ENCODE measurements around the gene GTF3C1. TPM values are rescaled to one million over a fixed set of nuclear protein-coding genes. Genes with fewer than 3 reads are reported as not detected.

GTF3C1 gene
- total RNA-seq, 1 donor, result 59.0 TPM

DNA sequence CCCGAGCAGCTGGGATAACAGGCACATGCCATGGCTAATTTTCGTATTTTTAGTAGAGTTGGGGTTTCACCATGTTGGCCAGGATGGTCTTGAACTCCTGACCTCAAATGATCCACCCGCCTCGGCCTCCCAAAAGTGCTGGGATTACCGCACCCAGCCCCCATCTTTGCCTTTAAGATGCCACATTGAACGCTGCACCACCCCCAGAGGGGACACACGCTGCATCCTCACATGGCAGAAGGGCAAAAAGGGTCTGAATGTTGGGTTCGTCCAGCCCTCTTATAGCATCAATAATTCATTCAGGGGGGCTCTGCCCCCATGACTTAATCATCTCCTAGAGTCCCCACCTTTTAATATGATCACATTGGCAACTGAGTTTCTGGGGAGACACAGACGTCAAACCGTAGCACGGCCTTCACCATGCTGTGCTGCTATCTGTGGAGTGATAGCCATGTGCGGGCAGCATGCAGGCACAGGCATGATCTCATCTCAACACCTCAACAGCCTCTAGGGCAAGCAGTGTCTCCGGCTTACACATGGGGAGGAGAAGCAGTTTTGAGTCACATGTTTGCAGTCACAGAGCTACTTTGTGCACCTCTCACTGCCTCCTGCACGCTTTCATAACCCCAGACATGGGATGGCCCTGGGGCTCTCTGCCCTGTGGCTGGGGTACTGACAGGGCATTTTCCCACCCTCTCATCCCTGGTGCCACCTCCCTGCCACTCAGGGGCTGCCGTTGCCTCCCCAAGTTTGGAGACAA is 117.8 kb downstream of the GTF3C1 start:
- Histone ChIP-seq H3K4me2 (ENCODE audit: insufficient read depth, low read length) (peak overlapping the region; percentile 26), H2AFZ (ENCODE audit: low read length) (peak overlapping the region; percentile 73), H3K79me2 (ENCODE audit: insufficient read depth, low read length) (no peaks in the 10 kb centered on the region), H3K36me3 (ENCODE audit: insufficient read depth, low read length) (no peaks in the 10 kb centered on the region), H3K4me1 (ENCODE audit: insufficient read depth, low read length) (peaks cover 11% of the 10 kb centered on the region), H3K27ac (ENCODE audit: low read depth, low read length) (peak overlapping the region; percentile 17), H3K4me3 (ENCODE audit: insufficient read depth, low read length) (no peak overlapping the region), H3K9me3 (ENCODE audit: low read depth, low read length) (no peaks in the 10 kb centered on the region), H4K20me1 (ENCODE audit: insufficient read depth, low read length) (no peaks in the 10 kb centered on the region), H3K27me3 (ENCODE audit: insufficient read depth, low read length) (no peaks in the 10 kb centered on the region)
- TF ChIP-seq, protein P1, sequence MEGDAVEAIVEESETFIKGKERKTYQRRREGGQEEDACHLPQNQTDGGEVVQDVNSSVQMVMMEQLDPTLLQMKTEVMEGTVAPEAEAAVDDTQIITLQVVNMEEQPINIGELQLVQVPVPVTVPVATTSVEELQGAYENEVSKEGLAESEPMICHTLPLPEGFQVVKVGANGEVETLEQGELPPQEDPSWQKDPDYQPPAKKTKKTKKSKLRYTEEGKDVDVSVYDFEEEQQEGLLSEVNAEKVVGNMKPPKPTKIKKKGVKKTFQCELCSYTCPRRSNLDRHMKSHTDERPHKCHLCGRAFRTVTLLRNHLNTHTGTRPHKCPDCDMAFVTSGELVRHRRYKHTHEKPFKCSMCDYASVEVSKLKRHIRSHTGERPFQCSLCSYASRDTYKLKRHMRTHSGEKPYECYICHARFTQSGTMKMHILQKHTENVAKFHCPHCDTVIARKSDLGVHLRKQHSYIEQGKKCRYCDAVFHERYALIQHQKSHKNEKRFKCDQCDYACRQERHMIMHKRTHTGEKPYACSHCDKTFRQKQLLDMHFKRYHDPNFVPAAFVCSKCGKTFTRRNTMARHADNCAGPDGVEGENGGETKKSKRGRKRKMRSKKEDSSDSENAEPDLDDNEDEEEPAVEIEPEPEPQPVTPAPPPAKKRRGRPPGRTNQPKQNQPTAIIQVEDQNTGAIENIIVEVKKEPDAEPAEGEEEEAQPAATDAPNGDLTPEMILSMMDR (IDR thresholded peaks at IDR 0.05; ENCODE audit: extremely low read depth, low read depth, low read length), result no peak
- no peak for DNase-seq (ENCODE audit: insufficient read length, low spot score, missing footprints)

GRCh38 chr16:27430923-27431484 is 118.7 kb downstream of the GTF3C1 start:
- Histone ChIP-seq H3K4me1 (ENCODE audit: insufficient read depth, low read length) (peaks cover 17% of the 10 kb centered on the region), H3K4me2 (ENCODE audit: insufficient read depth, low read length) (no peak overlapping the region)

DNA sequence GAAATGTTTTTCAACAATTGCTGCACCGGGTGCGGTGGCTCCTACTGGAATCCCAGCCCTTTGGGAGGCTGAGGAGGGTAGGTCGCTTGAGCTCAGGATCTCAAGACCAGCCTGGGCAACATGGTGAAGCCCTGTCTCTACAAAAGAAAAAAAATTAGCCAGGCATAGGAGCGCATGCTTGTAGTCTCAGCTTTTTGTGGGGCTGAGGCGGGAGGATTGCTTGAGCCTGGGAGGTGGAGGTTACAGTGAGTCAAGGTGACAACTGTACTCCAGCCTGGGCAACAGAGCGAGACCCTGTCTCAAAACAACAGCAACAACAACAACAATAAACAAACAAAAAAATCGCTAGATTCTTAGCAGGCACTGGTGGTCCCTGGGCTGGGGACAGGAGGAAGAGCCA is 119.2 kb downstream of the GTF3C1 start:
- Histone ChIP-seq H3K9me3 (ENCODE audit: low read depth, low read length) (no peaks in the 10 kb centered on the region), H2AFZ (ENCODE audit: low read length) (no peak overlapping the region), H3K4me1 (ENCODE audit: insufficient read depth, low read length) (peaks cover 17% of the 10 kb centered on the region), H3K79me2 (ENCODE audit: insufficient read depth, low read length) (no peaks in the 10 kb centered on the region), H3K4me3 (ENCODE audit: insufficient read depth, low read length) (no peak overlapping the region), H3K27ac (ENCODE audit: low read depth, low read length) (no peak overlapping the region), H3K27me3 (ENCODE audit: insufficient read depth, low read length) (no peaks in the 10 kb centered on the region), H3K4me2 (ENCODE audit: insufficient read depth, low read length) (no peak overlapping the region), H4K20me1 (ENCODE audit: insufficient read depth, low read length) (no peaks in the 10 kb centered on the region), H3K36me3 (ENCODE audit: insufficient read depth, low read length) (no peaks in the 10 kb centered on the region)
- DNase-seq (ENCODE audit: insufficient read length, low spot score, missing footprints), result no peak
- TF ChIP-seq, protein P1 (IDR thresholded peaks at IDR 0.05; ENCODE audit: extremely low read depth, low read depth, low read length), result no peak

More at GRCh38 chr16:27430923-27431484, 118.7 kb downstream of the GTF3C1 start:
- Histone ChIP-seq H4K20me1 (ENCODE audit: insufficient read depth, low read length) (no peaks in the 10 kb centered on the region), H3K79me2 (ENCODE audit: insufficient read depth, low read length) (no peaks in the 10 kb centered on the region), H3K36me3 (ENCODE audit: insufficient read depth, low read length) (no peaks in the 10 kb centered on the region), H2AFZ (ENCODE audit: low read length) (no peak overlapping the region), H3K27ac (ENCODE audit: low read depth, low read length) (no peak overlapping the region), H3K4me3 (ENCODE audit: insufficient read depth, low read length) (no peak overlapping the region), H3K9me3 (ENCODE audit: low read depth, low read length) (no peaks in the 10 kb centered on the region), H3K27me3 (ENCODE audit: insufficient read depth, low read length) (no peaks in the 10 kb centered on the region)
- TF ChIP-seq, protein P1 (IDR thresholded peaks at IDR 0.05; ENCODE audit: extremely low read depth, low read depth, low read length), result no peak
- no peak for DNase-seq (ENCODE audit: insufficient read length, low spot score, missing footprints)

DNA sequence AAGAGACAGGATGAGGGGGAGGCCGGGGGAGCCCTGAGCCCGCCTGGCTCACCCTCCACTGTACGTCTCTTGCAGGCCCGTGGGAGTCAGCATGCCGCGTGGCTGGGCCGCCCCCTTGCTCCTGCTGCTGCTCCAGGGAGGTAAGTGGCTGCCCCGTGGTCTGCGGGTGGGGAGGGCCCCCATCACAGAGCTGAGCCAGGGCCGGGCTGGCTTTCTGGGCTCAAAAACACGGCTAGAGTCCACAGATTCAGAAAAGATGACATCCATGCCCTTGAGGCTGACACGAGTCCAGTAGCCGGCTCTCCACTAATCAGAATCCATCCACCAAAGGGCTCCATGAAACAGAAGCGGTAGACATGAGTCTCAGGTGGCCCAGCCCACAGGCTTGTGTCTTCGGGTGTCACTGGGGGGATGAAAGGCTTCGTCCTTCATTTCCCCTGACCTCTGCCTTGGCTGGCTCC is 119.7 kb downstream of the GTF3C1 start:
- peak; percentile 27 for DNase-seq (ENCODE audit: insufficient read length, low spot score, missing footprints)
- Histone ChIP-seq H3K27ac (ENCODE audit: low read depth, low read length) (no peak overlapping the region), H3K4me1 (ENCODE audit: insufficient read depth, low read length) (peaks cover 17% of the 10 kb centered on the region), H3K27me3 (ENCODE audit: insufficient read depth, low read length) (no peaks in the 10 kb centered on the region), H3K4me3 (ENCODE audit: insufficient read depth, low read length) (no peak overlapping the region), H3K9me3 (ENCODE audit: low read depth, low read length) (no peaks in the 10 kb centered on the region), H3K4me2 (ENCODE audit: insufficient read depth, low read length) (no peak overlapping the region), H3K79me2 (ENCODE audit: insufficient read depth, low read length) (no peaks in the 10 kb centered on the region), H3K36me3 (ENCODE audit: insufficient read depth, low read length) (no peaks in the 10 kb centered on the region), H4K20me1 (ENCODE audit: insufficient read depth, low read length) (no peaks in the 10 kb centered on the region), H2AFZ (ENCODE audit: low read length) (no peak overlapping the region)
- TF ChIP-seq, protein P1 (IDR thresholded peaks at IDR 0.05; ENCODE audit: extremely low read depth, low read depth, low read length), result no peak

All from osteoblast (primary cell).